CD4-positive, alpha-beta T cell (primary cell): ENCODE measurements around the gene DIAPH2. TPM values are rescaled to one million over a fixed set of nuclear protein-coding genes. Genes with fewer than 3 reads are reported as not detected.

Experiments used
- ATAC-seq: fragments of 200-7000 bp; cut with Tn5 transposase; one replicate; pipeline ENCODE4 v1.10.0; 2022; ENCODE audit warnings: mild to moderate bottlenecking; ENCODE audit not compliant: poor library complexity
- CTCF ChIA-PET: fragments of 350-600 bp; sonication (Branson Sonifier 250); formaldehyde crosslinking; loops from one replicate; lab custom pipeline; 2021; ENCODE audit warnings: antibody characterized with exemption, inconsistent platforms; lab: Charles Lee
- POLR2A ChIA-PET: fragments of 350-600 bp; sonication (Branson Sonifier 250); formaldehyde crosslinking; loops from one replicate; lab custom pipeline; 2021; ENCODE audit warnings: antibody characterized with exemption, inconsistent platforms; lab: Charles Lee
- DNase-seq, 14 experiments: peaks; one replicate each; pipeline ENCODE4 v3.0.0-alpha.2; 2013 to 2020; ENCODE audit warnings: mixed read lengths in 2 of 14
- H3K27ac ChIP-seq, 2 donors: one replicate each; pipeline versions ENCODE4 v1.5.1 to v1.7.0; 2013; ENCODE audit warnings: low read length in 2 of 2, low read depth in 1 of 2, mild to moderate bottlenecking in 1 of 2
- H3K27me3 ChIP-seq, 2 experiments: 1 replicate in 1 of 2; 2 replicates in 1 of 2; pipeline versions ENCODE4 v1.6.1 to v1.7.0; 2013; ENCODE audit warnings: low read length in 2 of 2, control low read depth in 1 of 2, mild to moderate bottlenecking in 1 of 2, moderate library complexity in 1 of 2; ENCODE audit not compliant: insufficient read depth in 2 of 2, control insufficient read depth in 1 of 2
- H3K36me3 ChIP-seq: one replicate; pipeline ENCODE4 v1.6.1; 2013; ENCODE audit warnings: low read length, control low read depth; ENCODE audit not compliant: insufficient read depth
- H3K4me1 ChIP-seq: one replicate; pipeline ENCODE4 v1.6.1; 2013; ENCODE audit warnings: low read length, control low read depth; ENCODE audit not compliant: insufficient read depth
- H3K4me3 ChIP-seq: one replicate; pipeline ENCODE4 v1.5.1; 2013; ENCODE audit warnings: mild to moderate bottlenecking, low read length, moderate library complexity
- H3K9me3 ChIP-seq, 2 experiments: 1 replicate in 1 of 2; 2 replicates in 1 of 2; pipeline versions ENCODE4 v1.6.1 to v1.7.0; 2013; ENCODE audit warnings: low read length in 2 of 2, mild to moderate bottlenecking in 2 of 2, control low read depth in 1 of 2, moderate library complexity in 1 of 2; ENCODE audit not compliant: control insufficient read depth in 1 of 2, insufficient read depth in 1 of 2
- H3K27ac Mint-ChIP-seq: one replicate; pipeline ENCODE4 v1.8.0; 2020; ENCODE audit warnings: mixed read lengths
- H3K27me3 Mint-ChIP-seq: one replicate; pipeline ENCODE4 v1.8.0; 2021; ENCODE audit warnings: mixed read lengths
- H3K36me3 Mint-ChIP-seq: one replicate; pipeline ENCODE4 v1.8.0; 2021; ENCODE audit warnings: low read depth, mixed read lengths
- H3K4me1 Mint-ChIP-seq: one replicate; pipeline ENCODE4 v1.8.0; 2021; ENCODE audit warnings: low read depth, mixed read lengths
- H3K4me3 Mint-ChIP-seq: one replicate; pipeline ENCODE4 v1.8.0; 2020; ENCODE audit warnings: mild to moderate bottlenecking, mixed read lengths
- H3K9me3 Mint-ChIP-seq: one replicate; pipeline ENCODE4 v1.8.0; 2020; ENCODE audit warnings: mixed read lengths
- CTCF ChIP-seq: fragments of 200-600 bp; IDR thresholded peaks from one replicate; pipeline ENCODE4 v1.8.0; 2022; ENCODE audit warnings: antibody characterized with exemption, mild to moderate bottlenecking
- intact Hi-C, 2 experiments: fragments of 100-400 bp; cut with DNase I in 1 of 2; cut with micrococcal nuclease in 1 of 2; formaldehyde crosslinking; loops; one replicate each; pipeline versions ENCODE4 v1.15.1 to v1.9.0; 2023 to 2025; cut with DNase I, micrococcal nuclease
- total RNA-seq, 174 experiments: library from RNA in 2 of 174; stranded (reverse) in 2 of 174; gene quantifications; one replicate each; pipeline ENCODE4 v1.2.3 and lab custom pipeline; 2021 to 2026

DIAPH2 gene
- total RNA-seq, 2 experiments from 2014 or later, result 11.4 to 11.7 TPM

GRCh38 chrX:97026406-97026805, 341.8 kb downstream of the DIAPH2 start:
- Histone ChIP-seq H3K4me3 (no peak overlapping the region), H3K36me3 (no peaks in the 10 kb centered on the region), H3K27me3 (no peaks in the 10 kb centered on the region), H3K9me3 (no peaks in the 10 kb centered on the region), H3K4me1 (no peaks in the 10 kb centered on the region), H3K27ac (no peak overlapping the region)
- Mint-ChIP-seq H3K27ac (no peak overlapping the region), H3K9me3 (no peaks in the 10 kb centered on the region), H3K4me1 (no peaks in the 10 kb centered on the region), H3K4me3 (no peak overlapping the region), H3K36me3 (no peaks in the 10 kb centered on the region), H3K27me3 (no peaks in the 10 kb centered on the region)
- no peak for ATAC-seq
- no peak for TF ChIP-seq CTCF
- CTCF ChIA-PET, result no interaction called here
- intact Hi-C loops, result no loop called here
- POLR2A ChIA-PET, result no interaction called here
- no peak for DNase-seq

GRCh38 chrX:97027384-97027922, 342.8 kb downstream of the DIAPH2 start:
- Histone ChIP-seq H3K27ac (no peak overlapping the region), H3K36me3 (no peaks in the 10 kb centered on the region), H3K9me3 (no peaks in the 10 kb centered on the region), H3K4me1 (no peaks in the 10 kb centered on the region), H3K27me3 (no peaks in the 10 kb centered on the region), H3K4me3 (no peak overlapping the region)
- no peaks in the 10 kb centered on the region for H3K27me3 Mint-ChIP-seq
- no peak for DNase-seq
- no peaks in the 10 kb centered on the region for H3K4me1 Mint-ChIP-seq
- H3K4me3 Mint-ChIP-seq, result no peak overlapping the region
- intact Hi-C loops, result no loop called here
- CTCF ChIA-PET, result no interaction called here
- no peak overlapping the region for H3K27ac Mint-ChIP-seq
- no peaks in the 10 kb centered on the region for H3K36me3 Mint-ChIP-seq
- POLR2A ChIA-PET, result interaction anchor here (0.6 kb wide), 1 partner anchor 370 kb away, joined by 3 read pairs; no protein-coding TSS in a partner anchor
- H3K9me3 Mint-ChIP-seq, result no peaks in the 10 kb centered on the region
- no peak for TF ChIP-seq CTCF
- no peak for ATAC-seq

GRCh38 chrX:97030463-97030862, 345.8 kb downstream of the DIAPH2 start:
- H3K4me3 Mint-ChIP-seq, result no peak overlapping the region
- no peak overlapping the region for H3K27ac Mint-ChIP-seq
- H3K9me3 ChIP-seq, result no peaks in the 10 kb centered on the region
- POLR2A ChIA-PET, result no interaction called here
- no peak for ATAC-seq
- CTCF ChIA-PET, result no interaction called here
- intact Hi-C loops, result no loop called here
- no peaks in the 10 kb centered on the region for H3K4me1 ChIP-seq
- H3K9me3 Mint-ChIP-seq, result no peaks in the 10 kb centered on the region
- H3K4me1 Mint-ChIP-seq, result no peaks in the 10 kb centered on the region
- no peak for TF ChIP-seq CTCF
- H3K4me3 ChIP-seq, result no peak overlapping the region
- no peak overlapping the region for H3K27ac ChIP-seq
- H3K36me3 Mint-ChIP-seq, result no peaks in the 10 kb centered on the region
- DNase-seq, result no peak
- no peaks in the 10 kb centered on the region for H3K27me3 Mint-ChIP-seq
- no peaks in the 10 kb centered on the region for H3K27me3 ChIP-seq
- no peaks in the 10 kb centered on the region for H3K36me3 ChIP-seq
